Left colon (tissue), 2 donors: ENCODE data around the gene ALDH3B2. TPM values are rescaled to one million over a fixed set of nuclear protein-coding genes. Genes with fewer than 3 reads are reported as not detected.
A peak's percentile ranks its signal among the peaks of the same experiment; 100 is the strongest.
"Not testable (repeated sequence)": the region's sequence is repeated elsewhere in the genome, so short reads cannot be mapped to it uniquely, and the experiment has no call there.

Source experiments
- ATAC-seq: fragments of 200-7000 bp; cut with Tn5 transposase; one replicate; pipeline ENCODE4 v1.9.1; 2020; ENCODE audit warnings: mild to moderate bottlenecking, moderate library complexity
- DNase-seq, 2 donors: peaks; one replicate each; pipeline ENCODE4 v3.0.0-alpha.2; 2020
- intact Hi-C, 2 donors: fragments of 100-400 bp; cut with DNase I in 1 of 2; cut with micrococcal nuclease in 1 of 2; formaldehyde crosslinking; loops; one replicate each; pipeline versions ENCODE4 v1.11.2 to v1.14.0; 2022; cut with DNase I, micrococcal nuclease
- long read RNA-seq: library from polyadenylated mRNA; unstranded; transcript quantifications from one replicate; pipeline ENCODE4 v2.0.0, GENCODE V29; 2021
- total RNA-seq, 2 donors: library from RNA; stranded (reverse); fragmentation: NEBNext Ultra II Directional; extraction: Animal tissue kit (Norgen Biotek cat#: 25700); gene quantifications; one replicate each; pipeline ENCODE4 v1.2.1, GENCODE V29; 2021
- donor health status: DM: no; HTN: no; CAD: no.
- donor health status: DM: yes; HTN: yes; CAD: no.

Gene ALDH3B2, protein sequence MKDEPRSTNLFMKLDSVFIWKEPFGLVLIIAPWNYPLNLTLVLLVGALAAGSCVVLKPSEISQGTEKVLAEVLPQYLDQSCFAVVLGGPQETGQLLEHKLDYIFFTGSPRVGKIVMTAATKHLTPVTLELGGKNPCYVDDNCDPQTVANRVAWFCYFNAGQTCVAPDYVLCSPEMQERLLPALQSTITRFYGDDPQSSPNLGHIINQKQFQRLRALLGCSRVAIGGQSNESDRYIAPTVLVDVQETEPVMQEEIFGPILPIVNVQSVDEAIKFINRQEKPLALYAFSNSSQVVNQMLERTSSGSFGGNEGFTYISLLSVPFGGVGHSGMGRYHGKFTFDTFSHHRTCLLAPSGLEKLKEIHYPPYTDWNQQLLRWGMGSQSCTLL
- under 1 TPM in 1 of 2 donors, not detected in 1; 0.73 TPM for total RNA-seq
- long read RNA-seq, partial matches to known transcripts: 0 of 1 reads
- long read RNA-seq, other reads (novel, unspliced or antisense): 1 of 1 reads

DNA sequence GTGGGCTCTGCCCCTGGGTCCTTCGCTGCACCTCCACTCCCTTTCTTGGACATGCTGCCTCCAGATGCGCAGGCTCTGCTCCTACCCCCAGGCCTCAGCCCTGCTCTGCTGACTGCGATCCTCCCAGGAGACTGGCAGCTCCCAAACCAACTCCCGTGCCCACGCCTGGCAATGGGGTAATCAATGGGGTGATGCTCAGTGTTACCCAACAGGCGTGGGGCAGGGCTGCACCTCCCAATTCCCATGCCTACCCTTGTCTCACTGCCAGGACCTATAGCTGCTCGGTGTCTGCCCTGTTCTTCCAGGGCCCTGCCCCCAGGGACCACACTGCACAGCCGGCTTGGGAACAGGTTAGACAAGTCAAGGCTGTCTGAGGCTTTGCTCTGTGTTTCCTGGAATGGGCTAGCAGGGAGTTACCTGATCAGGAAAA lies at the start of gene ALDH3B2:
Gene ALDH3B2 (minus strand): TSS at position 182 of the 430 bp plus-strand sequence. CDS start 7,688 bp downstream, outside the sequence.
- intact Hi-C loops: no loop called here
- ATAC-seq: peak; percentile 99
- DNase-seq: peak; percentile 73 to 81

DNA sequence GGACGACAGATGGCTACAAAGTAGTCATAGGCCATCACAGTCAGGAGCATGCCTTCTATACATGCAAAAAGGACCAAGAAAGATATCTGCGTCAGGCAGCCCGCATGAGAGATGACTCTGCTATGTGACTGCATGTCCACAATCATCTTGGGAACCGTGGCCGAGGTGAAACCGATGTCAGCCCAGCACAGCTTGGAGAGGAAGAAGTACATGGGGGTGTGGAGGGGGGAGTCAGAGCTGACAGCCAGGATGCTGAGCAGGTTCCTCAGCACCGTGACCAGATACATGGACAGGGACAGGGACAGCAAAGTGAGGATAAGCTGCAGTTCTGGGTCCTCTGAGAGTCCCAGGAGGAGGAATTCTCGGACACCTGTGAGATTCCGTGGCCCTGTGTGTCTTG lies 48.6 kb upstream of the ALDH3B2 start:
- intact Hi-C loops, DNase-seq, ATAC-seq: not testable (repeated sequence)

DNA sequence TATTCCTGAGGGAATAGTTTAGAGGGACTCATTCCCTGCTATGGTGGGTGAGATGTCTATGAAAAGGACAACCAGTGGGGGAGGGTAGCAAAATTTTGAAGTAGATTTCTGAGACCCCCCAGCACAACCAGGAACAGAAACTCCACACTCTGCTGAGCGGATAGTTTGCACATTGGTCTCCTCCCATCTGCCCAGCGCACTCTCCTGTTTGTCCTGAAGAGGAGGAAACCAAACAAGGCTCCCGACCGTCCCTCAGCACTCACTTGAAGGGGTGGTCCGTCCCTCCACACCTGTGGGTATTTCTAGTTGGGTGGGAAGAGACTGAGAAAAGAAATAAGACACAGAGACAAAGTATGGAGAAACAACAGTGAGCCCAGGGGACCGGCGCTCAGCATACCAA lies 41.8 kb upstream of the ALDH3B2 start:
- intact Hi-C loops, DNase-seq, ATAC-seq: not testable (repeated sequence)

DNA sequence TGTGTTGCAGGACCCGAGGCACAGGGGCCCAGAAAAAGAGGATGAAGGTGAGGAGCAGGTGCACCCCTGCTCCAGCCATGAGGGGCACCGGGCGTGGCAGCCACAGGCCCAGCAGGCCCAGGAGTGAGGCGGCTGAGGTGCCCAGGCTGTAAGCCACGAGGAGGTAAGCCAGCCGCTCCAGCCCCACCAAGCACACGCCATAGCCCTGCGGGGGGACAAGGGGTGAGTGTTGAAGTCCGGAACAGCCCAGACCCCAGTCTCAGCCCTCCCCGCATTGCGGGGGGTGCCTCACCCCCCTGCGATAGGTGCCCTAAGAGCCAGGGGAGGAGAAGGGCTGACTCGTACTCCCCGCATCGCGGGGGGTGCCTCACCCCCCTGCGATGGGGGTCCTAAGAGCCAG lies 41.4 kb upstream of the ALDH3B2 start:
- ATAC-seq, DNase-seq, intact Hi-C loops: not testable (repeated sequence)

DNA sequence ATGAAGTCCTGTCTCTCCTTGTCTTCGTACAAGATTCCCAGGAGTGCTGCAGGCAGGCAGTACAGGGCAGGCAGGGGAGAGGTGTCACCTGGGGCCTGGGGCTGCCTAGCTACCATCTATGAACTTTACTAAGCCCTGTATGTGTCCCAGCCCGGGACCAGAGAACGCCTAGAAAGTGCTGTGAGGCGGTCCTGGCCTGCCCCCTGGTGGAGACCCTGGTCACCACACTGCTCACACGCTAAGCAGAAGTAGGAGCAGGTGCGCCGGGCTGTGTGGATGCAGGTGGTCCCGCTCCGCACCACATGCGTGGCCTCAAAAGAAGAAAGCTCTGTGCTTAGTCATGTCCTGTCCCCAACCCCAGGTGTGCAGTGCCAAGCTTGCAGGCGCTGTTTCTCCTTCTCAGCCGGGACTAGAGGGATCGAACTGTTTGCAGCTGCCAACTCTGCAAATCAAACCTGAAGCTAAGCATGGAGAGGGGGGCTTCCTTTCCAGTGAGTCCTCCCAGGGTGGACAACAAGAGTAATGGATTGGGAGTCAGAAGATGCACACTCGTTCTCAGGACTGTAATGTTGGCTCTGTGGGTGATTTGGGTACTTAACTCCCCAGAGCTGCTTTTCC lies 39.6 kb upstream of the ALDH3B2 start:
- intact Hi-C loops, ATAC-seq: not testable (repeated sequence)
- DNase-seq: peak; percentile 38 to 56

DNA sequence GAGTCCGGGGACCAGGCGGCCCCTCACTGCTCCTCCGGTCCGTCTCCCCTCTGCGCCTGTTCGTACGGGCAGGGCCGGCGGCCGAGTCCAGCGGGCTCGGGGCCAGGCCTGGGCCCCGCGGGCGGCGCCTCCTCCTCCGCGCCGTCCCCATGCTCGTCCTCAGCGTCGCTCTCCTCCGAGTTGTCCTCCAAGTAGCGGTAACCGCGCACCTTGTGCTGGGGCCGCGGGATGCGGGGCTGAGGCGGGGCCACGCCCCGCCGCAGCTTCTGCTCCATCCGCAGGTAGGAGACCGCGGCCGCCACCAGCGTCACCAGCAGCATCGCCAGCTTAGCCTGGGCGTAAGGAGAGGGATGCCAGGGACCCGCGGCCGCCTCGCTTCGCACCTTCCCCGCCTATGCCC lies 37.3 kb upstream of the ALDH3B2 start:
- DNase-seq, intact Hi-C loops, ATAC-seq: not testable (repeated sequence)

DNA sequence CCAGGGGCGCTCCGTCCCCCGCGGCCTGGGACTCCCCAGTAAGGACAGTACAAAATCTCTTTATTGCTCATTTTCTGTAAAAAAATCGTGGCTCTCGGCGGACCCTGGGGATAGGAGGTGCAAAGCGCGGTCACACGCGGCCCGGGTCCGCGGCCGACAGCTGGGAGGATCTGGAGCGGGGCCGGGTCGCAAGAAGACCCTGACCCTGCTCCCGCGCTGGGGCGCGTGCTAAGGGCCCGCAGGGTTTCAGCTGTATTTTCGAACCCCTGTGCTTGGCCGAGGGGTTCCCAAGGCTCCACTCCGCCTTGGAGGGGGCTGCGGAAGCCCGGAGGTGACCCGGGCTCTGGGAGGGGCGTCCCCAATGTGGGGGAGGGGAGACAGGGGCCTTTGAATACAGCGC lies 36.8 kb upstream of the ALDH3B2 start:
- ATAC-seq, intact Hi-C loops, DNase-seq: not testable (repeated sequence)

DNA sequence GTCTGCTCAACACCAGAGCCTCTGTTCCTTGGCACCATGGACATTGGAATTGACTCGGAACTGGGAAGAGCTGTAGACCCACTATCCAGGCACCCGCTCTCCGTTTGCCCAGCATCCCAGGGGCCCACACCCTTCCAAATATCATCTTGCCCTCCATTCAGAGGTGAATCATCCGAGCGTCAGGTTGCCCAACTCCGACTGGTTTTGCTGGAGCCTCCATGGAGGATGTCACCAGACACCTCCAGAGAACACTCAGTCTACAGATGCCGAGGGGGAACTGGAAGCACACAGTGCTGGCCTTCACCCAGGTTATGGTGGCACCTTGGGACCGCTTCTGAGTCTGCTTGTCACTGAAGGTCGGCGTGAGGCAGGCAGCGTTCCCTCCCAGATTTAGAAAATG lies 35.4 kb upstream of the ALDH3B2 start:
- intact Hi-C loops, DNase-seq, ATAC-seq: not testable (repeated sequence)

DNA sequence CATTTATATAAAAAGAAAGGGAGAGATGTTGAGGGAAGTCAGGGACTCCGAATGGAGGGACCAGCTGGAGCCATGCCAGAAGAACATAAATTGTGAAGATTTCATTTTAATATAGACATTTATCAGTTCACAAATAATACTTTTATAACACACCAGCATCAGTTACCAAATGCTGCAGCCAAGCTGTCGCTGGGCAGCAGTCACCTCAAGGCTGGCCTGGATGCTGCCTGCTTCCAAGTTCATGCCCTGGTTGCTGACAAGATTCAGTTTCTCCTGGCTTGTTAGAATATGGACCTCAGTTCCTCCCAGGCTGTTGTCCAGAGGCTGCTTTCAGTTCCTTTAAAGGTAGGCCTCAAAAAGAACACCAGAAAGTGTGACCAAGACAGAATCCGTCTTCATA lies 30.8 kb upstream of the ALDH3B2 start:
- DNase-seq (no peak), ATAC-seq (no peak)
- intact Hi-C loops: no loop called here

DNA sequence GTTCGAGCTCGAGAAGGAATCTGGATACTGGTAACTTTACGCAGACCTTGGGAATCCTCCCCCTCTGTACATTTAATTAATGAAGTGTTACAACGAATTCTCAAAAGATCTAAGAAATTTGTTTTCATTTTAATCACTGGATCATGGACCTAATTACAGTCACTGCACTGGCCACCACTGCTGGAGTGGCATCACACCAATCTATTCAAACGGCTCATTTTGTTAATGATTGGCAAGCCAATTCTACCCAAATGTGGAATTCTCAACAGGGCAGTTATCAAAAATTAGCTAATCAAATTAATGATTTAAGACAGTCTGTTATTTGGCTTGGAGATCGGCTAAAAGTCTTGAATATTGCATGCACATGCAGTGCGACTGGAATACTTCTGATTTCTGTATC lies 30.1 kb upstream of the ALDH3B2 start:
- ATAC-seq: no peak
- intact Hi-C loops: no loop called here
- no peak for DNase-seq

DNA sequence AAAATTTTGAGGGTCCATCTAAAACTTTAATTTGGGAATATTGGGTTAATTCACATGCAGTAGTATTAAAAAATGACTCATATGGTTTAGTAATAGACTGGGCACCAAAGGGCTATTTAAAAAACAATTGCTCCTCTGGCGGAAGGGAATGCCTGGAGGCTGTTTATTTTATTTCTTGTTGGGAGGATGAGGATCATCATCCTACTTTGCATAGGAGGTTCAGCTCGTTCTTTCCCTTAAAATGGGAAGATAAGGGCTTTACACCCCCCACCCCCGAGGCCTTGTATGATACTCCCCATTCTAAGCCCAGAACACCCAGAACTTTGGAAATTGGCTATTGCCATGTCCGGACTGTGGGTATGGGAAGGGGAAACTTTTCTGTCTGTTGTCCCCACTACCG lies 29.3 kb upstream of the ALDH3B2 start:
- DNase-seq, intact Hi-C loops: not testable (repeated sequence)

DNA sequence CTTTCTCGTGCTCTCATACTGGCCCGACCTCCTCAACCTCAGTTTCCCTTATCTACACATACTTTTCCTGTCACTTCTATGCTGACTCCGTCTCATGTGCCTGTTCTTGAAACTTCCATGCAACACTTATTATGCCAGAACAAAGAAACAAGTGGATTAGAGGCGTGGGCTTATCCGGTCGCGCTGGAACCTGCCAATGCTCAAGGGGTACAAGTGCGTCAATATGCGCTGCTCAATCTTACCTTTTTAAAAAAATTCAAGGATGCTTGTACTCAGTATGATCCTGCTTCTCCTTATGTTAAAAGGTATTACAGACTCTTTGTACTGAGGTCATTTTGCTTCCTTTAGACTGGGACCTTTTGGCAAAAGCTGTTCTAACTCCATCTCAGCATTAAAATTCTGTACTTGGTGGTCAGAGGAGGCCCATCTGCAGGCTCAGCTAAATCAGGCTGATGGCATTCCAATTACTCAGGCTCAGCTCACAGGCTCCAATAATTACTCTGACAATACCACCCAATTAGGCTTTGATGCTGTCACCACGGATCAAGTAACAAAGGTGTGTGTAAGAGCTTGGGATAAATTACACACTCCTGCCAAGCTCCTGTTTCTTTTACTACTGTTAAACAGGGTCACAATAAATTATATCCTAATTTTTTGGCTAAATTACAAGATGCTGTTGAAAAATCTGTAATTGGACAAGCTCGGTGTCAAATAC lies 26.3 kb upstream of the ALDH3B2 start:
- DNase-seq (no peak), ATAC-seq (no peak)
- intact Hi-C loops: no loop called here

More for the DNA sequence above, 29.3 kb upstream of the ALDH3B2 start:
- not testable (repeated sequence) for ATAC-seq

DNA sequence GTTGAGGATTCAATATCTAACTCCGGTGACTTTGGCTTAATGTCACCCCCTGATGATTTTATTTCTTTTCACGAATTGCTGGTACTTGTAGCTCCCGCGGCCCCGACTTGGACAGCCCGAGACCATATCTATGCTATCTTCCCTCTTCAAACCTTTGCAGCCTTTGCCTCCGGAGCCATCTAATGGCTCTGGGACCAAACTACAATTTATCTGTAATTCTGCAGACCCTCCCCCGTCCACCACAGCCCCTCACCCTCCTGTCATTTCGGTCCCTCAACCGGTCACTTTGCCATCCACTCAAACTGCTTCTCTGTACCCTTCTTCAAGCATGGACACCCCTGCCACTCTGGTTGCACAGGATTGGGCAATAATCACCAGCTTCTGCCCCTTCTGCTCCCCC lies 25.7 kb upstream of the ALDH3B2 start:
- intact Hi-C loops: no loop called here
- ATAC-seq: no peak
- DNase-seq: no peak

DNA sequence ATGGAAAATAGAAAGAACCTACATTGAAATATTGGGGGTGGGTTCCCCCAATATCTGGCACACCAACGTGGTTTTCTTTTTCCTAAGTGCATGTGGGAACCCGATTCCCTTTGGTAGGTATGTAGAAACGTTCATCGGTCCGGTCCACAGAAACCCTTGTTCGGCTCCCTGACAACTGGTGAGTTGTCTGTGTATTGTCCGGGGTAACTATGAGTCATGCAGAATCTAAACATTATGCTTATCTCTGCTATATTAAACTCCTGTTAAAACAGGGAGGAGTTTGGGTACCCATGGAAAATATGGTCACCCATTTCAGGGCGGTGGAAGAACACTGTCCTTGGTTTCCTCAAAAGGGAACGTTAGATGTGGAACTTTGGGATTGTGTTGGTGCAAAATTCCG lies 25.1 kb upstream of the ALDH3B2 start:
- ATAC-seq (no peak), DNase-seq (no peak)
- intact Hi-C loops: no loop called here

DNA sequence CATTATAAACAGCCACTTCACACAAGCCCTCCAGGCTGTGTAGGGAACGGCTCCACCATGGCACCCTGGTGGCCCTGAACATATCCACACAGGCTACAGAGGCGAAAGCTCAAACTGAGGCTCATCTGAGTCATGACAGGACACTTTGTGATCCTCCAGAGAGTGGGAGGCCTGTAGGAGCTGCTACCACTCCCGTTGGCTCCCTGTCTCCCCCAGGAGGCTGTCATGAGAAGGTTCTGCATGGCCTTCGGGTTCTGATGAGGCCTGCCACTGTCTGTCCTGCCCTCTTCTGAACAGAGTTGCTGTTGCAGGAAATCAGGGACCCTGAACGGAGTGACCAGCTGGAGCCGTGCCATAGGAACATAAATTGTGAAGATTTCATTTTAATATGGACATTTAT lies 23.8 kb upstream of the ALDH3B2 start:
- intact Hi-C loops: no loop called here
- DNase-seq (no peak), ATAC-seq (peak; percentile 25)

DNA sequence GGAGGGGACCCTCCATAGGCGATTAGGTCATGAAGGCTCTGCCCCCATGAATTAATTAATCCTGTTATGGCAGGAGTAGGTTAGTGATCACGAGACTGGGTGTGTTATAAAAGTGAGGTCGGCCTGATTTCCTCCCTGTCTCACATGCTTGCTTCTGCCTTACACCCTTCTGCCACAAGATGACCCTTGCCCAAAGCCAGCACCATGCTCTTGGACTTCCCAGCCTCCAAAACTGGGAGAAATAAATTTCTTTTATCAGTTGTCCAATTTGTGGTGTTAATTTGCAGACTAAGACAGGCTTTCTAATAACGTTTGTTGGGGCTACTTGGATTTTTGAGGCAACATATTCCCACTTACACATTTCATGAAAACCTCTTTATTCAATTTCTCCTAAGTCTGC lies 23.4 kb upstream of the ALDH3B2 start:
- DNase-seq (no peak), ATAC-seq (no peak)
- intact Hi-C loops: no loop called here

DNA sequence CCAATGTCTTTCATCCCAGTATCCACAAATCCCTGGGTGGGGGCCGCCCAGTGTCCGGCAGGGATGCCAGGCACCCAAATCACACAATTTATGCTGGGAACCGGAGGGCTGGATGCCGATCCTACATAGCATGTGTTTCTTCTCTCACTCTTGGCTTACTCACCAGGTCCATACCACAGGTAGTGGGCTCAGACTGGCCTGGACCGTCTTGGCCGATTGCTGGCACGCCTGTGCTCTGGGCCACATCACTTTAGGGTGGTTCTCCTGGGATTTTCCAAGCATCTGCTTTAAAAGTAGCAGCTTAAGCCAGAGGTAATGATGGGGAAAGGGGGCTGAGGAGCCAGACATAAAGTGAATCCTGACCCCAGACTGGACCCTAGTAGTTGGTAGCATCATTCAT lies 22.6 kb upstream of the ALDH3B2 start:
- DNase-seq (no peak), ATAC-seq (no peak)
- intact Hi-C loops: no loop called here

DNA sequence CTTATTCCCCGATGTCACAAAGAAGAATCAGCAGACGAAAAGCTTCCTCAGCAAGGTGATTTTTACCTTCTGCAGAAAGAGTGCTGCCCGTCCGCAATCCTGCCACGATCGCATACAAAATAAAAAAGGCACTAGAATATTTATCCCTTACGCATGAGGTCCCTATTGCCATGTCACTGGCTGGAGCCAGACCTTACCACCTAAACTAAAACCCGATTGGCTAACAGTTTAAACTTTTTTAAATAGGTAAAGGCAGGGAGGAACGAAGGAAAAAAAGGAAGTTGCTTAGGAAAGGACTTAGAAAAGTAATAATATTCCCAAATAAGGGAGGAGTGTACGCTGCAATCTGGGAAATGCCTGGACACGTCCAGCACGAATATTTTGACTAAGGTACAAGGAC lies 21.2 kb upstream of the ALDH3B2 start:
- DNase-seq (no peak), ATAC-seq (no peak)
- intact Hi-C loops: no loop called here

DNA sequence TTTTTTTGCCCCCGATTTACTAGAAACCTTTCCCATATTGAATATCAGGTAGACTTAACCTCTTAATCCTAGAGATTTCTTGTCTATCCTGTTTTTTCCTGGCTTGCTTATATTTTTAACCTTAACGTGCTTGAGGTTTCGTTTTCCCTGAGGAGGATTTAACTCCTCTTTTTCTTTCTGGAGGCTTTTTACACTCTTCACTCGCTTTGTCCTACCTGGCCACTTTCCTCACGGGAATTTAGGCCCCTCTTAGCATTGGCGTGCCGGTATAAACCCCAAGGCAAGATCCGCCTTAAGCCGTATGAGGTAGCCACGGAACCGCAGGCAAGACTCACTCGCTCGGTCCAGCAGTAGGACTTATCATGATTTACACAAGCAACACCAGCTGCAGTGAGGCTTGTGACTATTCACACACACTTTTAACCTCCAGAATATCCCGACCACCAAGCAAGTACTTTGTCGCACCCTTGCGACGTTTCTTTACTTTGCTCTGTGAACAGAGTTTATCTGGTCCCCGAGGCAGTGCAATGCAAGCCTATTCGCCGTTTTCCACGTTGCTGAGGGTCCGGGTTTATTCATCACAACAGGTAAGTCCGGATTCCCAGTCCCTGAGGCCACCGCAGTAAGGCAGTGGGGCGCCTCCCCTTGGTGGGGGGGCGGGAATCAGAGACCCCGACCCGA lies 20.6 kb upstream of the ALDH3B2 start:
- ATAC-seq: no peak

More for the DNA sequence above, 20.6 kb upstream of the ALDH3B2 start:
- no peak for DNase-seq
- intact Hi-C loops: no loop called here
